BJ (cell line): ENCODE data around the gene GSTT4. TPM values are rescaled to one million over a fixed set of nuclear protein-coding genes. Genes with fewer than 3 reads are reported as not detected.
"Not testable (repeated sequence)": the region's sequence is repeated elsewhere in the genome, so short reads cannot be mapped to it uniquely, and the experiment has no call there.

ENCODE experiments used
- CTCF ChIA-PET: fragments of 350-600 bp; formaldehyde crosslinking; extraction: SDS; loops from one replicate; lab custom pipeline; 2021; ENCODE audit warnings: antibody characterized with exemption, inconsistent platforms; lab: Yijun Ruan, JAX
- POLR2A ChIA-PET: fragments of 300-600 bp; sonication (Branson Sonifier 250); formaldehyde crosslinking; extraction: SDS; loops from one replicate; lab custom pipeline; 2021; ENCODE audit warnings: antibody characterized with exemption; lab: Charles Lee
- DNase-seq: peaks from one replicate; pipeline ENCODE4 v3.0.0-alpha.2; 2011; ENCODE audit warnings: low read depth
- H3K27me3 ChIP-seq: 2 replicates; pipeline ENCODE4 v1.6.0; 2011; ENCODE audit warnings: low read length; ENCODE audit not compliant: control insufficient read depth, insufficient read depth
- H3K36me3 ChIP-seq: 2 replicates; pipeline ENCODE4 v1.5.1; 2011; ENCODE audit warnings: low read length; ENCODE audit not compliant: control insufficient read depth, insufficient read depth
- H3K4me3 ChIP-seq: 2 replicates; pipeline ENCODE4 v1.5.1; 2011; ENCODE audit warnings: low read depth, mild to moderate bottlenecking, control low read depth, low read length
- CTCF ChIP-seq: IDR thresholded peaks from 2 replicates; pipeline ENCODE4 v1.5.1; 2011; ENCODE audit warnings: low read depth, mild to moderate bottlenecking, control low read depth, inconsistent platforms, low read length, moderate library complexity; ENCODE audit not compliant: insufficient read depth
- polyA plus RNA-seq: library from polyadenylated mRNA; depleted of rRNA; stranded (reverse); fragments of >200 nt; gene quantifications from 2 replicates; pipeline ENCODE4 v1.2.3, GENCODE V29; 2011

The GSTT4 gene
- polyA plus RNA-seq, 1 experiment, result not detected

DNA sequence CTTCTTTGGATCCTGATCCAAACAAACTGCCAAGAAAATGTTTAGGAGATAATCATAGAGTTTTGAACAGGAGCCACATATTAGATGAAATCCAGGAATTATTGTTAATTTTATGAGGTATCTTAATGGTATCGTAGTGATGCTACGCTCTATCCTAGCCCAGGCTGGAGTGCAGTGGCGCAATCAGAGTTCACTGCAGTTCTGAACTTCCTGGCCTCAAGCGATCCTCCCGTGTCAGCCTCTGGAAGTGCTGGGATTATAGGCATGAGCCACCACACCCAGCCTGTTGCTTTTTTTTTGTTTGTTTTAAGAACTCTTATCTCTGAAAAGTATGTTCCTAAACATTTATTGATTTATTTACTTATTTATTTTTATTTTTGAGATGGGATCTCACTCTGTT is 2.4 kb downstream of the GSTT4 start:
- CTCF ChIA-PET, result interaction anchor here (2.0 kb wide), 1 partner anchor 172 kb away, joined by 6 read pairs; no protein-coding TSS in a partner anchor
- no peak overlapping the region for H3K4me3 ChIP-seq
- no peak for TF ChIP-seq CTCF
- POLR2A ChIA-PET, result no interaction called here
- peaks cover 3% of the 10 kb centered on the region; the same call in 1 of the 2 replicates for H3K27me3 ChIP-seq
- DNase-seq, result no peak
- H3K36me3 ChIP-seq, result no peaks in the 10 kb centered on the region

DNA sequence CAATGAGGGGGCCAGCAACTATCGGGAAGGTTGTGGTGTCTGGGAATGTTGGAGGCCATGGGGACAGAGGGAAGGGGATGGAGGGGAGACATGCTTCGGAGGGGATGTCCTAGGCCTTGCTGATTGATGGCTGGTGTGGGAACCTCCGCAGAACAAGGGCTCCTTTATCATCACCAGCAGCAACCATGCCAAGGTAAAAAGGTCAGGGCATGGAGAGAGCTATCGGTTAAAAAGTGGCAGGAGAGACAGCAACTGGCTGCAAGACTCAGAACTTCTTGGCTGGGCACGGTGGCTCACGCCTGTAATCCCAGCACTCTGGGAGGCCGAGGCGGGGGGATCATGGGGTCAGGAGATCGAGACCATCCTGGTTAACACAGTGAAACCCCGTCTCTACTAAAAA is 3.0 kb downstream of the GSTT4 start:
- ChIA-PET CTCF (no interaction called here), POLR2A (no interaction called here)
- no peak overlapping the region for H3K4me3 ChIP-seq
- TF ChIP-seq CTCF, result no peak
- peaks cover 3% of the 10 kb centered on the region; the same call in 1 of the 2 replicates for H3K27me3 ChIP-seq
- H3K36me3 ChIP-seq, result no peaks in the 10 kb centered on the region
- DNase-seq, result no peak

DNA sequence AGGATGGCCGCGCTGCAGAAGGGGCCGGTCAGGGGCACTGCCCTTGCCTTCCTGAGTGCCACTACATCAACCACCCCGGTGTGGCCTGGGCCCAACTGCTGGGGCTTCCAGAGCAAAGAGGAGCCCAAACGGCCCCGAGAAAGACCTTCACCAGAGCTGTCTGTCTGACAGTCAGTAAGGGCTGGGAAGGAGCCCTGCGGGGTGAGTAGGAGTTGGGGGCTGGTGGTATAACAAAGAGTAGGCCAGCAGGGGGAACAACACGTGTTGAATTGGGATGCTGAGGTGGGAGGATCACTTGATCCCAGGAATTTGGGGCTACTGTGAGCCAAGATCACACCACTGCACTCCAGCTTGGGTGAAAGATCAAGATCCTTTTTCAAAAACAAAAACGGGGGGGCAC is 3.9 kb downstream of the GSTT4 start:
- no peak for TF ChIP-seq CTCF
- peaks cover 3% of the 10 kb centered on the region; the same call in 1 of the 2 replicates for H3K27me3 ChIP-seq
- no peak for DNase-seq
- ChIA-PET CTCF (interaction anchor here (0.6 kb wide), 1 partner anchor 1222 kb away, joined by 3 read pairs; no protein-coding TSS in a partner anchor), POLR2A (no interaction called here)
- no peaks in the 10 kb centered on the region for H3K36me3 ChIP-seq
- H3K4me3 ChIP-seq, result no peak overlapping the region

GRCh38 chr22:23999779-24000178 is 5.5 kb downstream of the GSTT4 start:
- DNase-seq, CTCF ChIA-PET, H3K36me3 ChIP-seq, POLR2A ChIA-PET, H3K27me3 ChIP-seq, H3K4me3 ChIP-seq: not testable (repeated sequence)

DNA sequence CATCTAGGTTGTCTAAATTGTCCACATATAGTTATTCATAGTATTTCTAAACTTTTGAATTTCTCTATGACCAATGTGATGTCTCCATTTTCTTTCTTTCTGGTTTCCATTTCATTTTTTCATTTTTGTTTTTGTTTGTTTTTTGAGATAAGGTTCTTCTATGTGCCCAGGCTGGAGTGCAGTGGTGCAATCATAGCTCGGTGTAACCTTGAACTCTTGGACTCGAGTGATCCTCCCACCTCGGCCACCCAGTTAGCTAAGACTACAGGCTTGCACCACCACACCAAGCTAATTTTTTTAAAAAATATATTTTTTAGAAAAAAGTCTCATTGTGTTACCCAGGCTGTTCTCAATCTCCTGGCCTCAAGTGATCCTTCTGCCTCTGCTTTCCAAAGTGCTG is 8.2 kb downstream of the GSTT4 start:
- no peak for DNase-seq
- POLR2A ChIA-PET, result no interaction called here
- no peak overlapping the region for H3K4me3 ChIP-seq
- H3K36me3 ChIP-seq, result no peaks in the 10 kb centered on the region
- TF ChIP-seq CTCF, result no peak
- H3K27me3 ChIP-seq, result no peaks in the 10 kb centered on the region; the same call in 1 of the 2 replicates
- CTCF ChIA-PET, result interaction anchor here (1.1 kb wide), 1 partner anchor 41 kb away, joined by 3 read pairs; no protein-coding TSS in a partner anchor

DNA sequence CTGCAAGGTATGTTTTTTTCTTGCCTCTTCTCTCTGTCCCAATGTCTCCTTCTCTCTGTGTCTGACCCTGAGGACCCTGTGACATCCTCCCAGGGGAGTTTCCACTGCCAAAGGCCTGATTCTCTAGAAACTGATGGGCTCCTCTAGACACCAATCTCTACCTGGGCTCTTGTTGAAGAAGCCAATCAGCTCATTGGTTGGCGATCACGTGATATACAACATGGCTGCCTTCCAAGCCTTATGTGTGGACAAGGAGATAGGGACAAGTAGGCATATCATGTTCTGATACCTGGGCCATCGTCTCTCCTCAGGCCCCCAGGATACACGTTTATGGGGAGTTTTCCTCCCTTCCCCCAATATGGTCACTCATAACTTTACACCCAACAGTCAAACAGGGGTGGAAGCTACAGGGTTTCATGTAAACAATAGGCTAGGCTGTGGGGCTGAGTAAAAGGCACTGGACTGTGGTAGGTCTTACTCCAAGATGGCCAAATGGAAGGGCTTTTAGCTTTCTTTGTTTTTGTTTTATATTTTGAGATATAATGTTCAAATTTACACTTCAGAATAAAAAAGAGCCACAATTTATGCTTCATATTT is 11.6 kb downstream of the GSTT4 start:
- POLR2A ChIA-PET, H3K27me3 ChIP-seq, DNase-seq, H3K4me3 ChIP-seq, H3K36me3 ChIP-seq: not testable (repeated sequence)
- CTCF ChIA-PET, result interaction anchor here (1.4 kb wide), 1 partner anchor 37 kb away, joined by 7 read pairs; no protein-coding TSS in a partner anchor

GRCh38 chr22:23993080-23993479 is 12.2 kb downstream of the GSTT4 start:
- CTCF ChIA-PET, H3K4me3 ChIP-seq, H3K36me3 ChIP-seq, H3K27me3 ChIP-seq, POLR2A ChIA-PET, DNase-seq: not testable (repeated sequence)

GRCh38 chr22:23989583-23990244 is 15.5 kb downstream of the GSTT4 start:
- H3K36me3 ChIP-seq, CTCF ChIA-PET, POLR2A ChIA-PET, H3K4me3 ChIP-seq, DNase-seq, H3K27me3 ChIP-seq: not testable (repeated sequence)
